Measurements from ENCODE around the gene APBB1. TPM values are rescaled to one million over a fixed set of nuclear protein-coding genes. Genes with fewer than 3 reads are reported as not detected.

Gene APBB1
- total RNA-seq, 2 donors from 2014 or later: 6.6 to 10.2 TPM

DNA sequence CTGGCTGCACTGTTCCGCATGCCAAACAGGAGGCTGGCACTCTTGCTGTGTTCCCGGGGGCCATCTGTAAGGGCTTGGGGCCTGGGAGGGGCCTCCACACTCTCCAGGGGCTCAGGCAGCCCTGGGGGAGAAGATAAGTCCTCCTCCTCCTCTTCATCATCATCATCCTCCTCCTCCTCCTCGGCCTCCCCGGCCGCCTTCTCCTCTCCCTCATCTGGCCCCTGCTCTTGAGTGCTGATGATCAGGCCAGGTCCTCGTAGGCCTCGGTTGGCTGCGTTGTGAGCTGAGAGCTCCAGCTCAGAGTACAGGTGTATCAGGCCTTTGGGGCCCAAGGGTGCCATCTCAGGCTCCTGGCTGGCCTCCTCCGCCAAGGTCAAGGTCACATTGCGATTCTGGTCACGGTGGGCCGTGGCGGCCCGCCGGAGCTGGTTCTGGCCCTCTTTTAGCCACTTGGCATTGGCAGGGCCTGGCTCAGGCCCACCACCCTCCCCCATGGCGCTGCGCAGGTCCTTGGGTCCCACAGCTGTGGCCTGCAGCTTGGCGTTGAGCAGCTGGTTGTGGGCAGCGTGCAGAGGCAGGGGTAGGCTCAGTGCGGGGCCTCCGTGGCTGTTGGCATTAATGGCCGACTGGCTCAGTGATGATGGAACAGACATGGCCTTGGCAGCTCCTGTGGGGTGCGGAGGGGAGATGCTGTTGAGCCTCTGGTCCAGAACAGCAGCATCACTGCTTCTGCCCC, 8.0 kb downstream of the APBB1 start:
- Histone ChIP-seq H3K27me3 (no peaks in the 10 kb centered on the region), H3K9me3 (no peaks in the 10 kb centered on the region), H3K4me3 (no peak overlapping the region), H3K27ac (no peak overlapping the region), H3K36me3 (no peaks in the 10 kb centered on the region), H3K9ac (ENCODE audit: low read depth in 2 of 2, low read length in 2 of 2) (no peak overlapping the region), H3K4me1 (no peaks in the 10 kb centered on the region)
- intact Hi-C loops (cut with DNase I): no loop called here
- TF ChIP-seq, protein P1, sequence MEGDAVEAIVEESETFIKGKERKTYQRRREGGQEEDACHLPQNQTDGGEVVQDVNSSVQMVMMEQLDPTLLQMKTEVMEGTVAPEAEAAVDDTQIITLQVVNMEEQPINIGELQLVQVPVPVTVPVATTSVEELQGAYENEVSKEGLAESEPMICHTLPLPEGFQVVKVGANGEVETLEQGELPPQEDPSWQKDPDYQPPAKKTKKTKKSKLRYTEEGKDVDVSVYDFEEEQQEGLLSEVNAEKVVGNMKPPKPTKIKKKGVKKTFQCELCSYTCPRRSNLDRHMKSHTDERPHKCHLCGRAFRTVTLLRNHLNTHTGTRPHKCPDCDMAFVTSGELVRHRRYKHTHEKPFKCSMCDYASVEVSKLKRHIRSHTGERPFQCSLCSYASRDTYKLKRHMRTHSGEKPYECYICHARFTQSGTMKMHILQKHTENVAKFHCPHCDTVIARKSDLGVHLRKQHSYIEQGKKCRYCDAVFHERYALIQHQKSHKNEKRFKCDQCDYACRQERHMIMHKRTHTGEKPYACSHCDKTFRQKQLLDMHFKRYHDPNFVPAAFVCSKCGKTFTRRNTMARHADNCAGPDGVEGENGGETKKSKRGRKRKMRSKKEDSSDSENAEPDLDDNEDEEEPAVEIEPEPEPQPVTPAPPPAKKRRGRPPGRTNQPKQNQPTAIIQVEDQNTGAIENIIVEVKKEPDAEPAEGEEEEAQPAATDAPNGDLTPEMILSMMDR (IDR thresholded peaks at IDR 0.05): no peak
- DNase-seq: no peak

- DNase-seq: no peak
- TF ChIP-seq, protein P1 (IDR thresholded peaks at IDR 0.05): no peak
- Histone ChIP-seq H3K9ac (ENCODE audit: low read depth in 2 of 2, low read length in 2 of 2) (no peak overlapping the region), H3K36me3 (no peaks in the 10 kb centered on the region), H3K27ac (no peak overlapping the region), H3K4me3 (no peak overlapping the region), H3K9me3 (no peaks in the 10 kb centered on the region), H3K27me3 (no peaks in the 10 kb centered on the region), H3K4me1 (no peaks in the 10 kb centered on the region)
- intact Hi-C loops (cut with DNase I): no loop called here
Observed at GRCh38 chr11:6406370-6406769, 12.5 kb downstream of the APBB1 start.

GRCh38 chr11:6405846-6406245, 13.0 kb downstream of the APBB1 start:
- Histone ChIP-seq H3K4me3 (no peak overlapping the region), H3K4me1 (no peaks in the 10 kb centered on the region), H3K27ac (no peak overlapping the region), H3K36me3 (no peaks in the 10 kb centered on the region), H3K9me3 (no peaks in the 10 kb centered on the region), H3K9ac (ENCODE audit: low read depth in 2 of 2, low read length in 2 of 2) (no peak overlapping the region), H3K27me3 (no peaks in the 10 kb centered on the region)
- intact Hi-C loops (cut with DNase I): no loop called here
- no peak for DNase-seq
- TF ChIP-seq, protein P1 (IDR thresholded peaks at IDR 0.05): no peak

- DNase-seq: no peak
- no peak overlapping the region for H3K4me3 ChIP-seq
- no peaks in the 10 kb centered on the region for H3K9me3 ChIP-seq
- no peaks in the 10 kb centered on the region for H3K27me3 ChIP-seq
- H3K4me1 ChIP-seq: no peaks in the 10 kb centered on the region
- no peak overlapping the region for H3K27ac ChIP-seq
- intact Hi-C loops (cut with DNase I): no loop called here
- no peak overlapping the region for H3K9ac ChIP-seq (ENCODE audit: low read depth in 2 of 2, low read length in 2 of 2)
- no peaks in the 10 kb centered on the region for H3K36me3 ChIP-seq
- TF ChIP-seq, protein P1 (IDR thresholded peaks at IDR 0.05): no peak
Observed at GRCh38 chr11:6405052-6405667, 13.7 kb downstream of the APBB1 start.

DNA sequence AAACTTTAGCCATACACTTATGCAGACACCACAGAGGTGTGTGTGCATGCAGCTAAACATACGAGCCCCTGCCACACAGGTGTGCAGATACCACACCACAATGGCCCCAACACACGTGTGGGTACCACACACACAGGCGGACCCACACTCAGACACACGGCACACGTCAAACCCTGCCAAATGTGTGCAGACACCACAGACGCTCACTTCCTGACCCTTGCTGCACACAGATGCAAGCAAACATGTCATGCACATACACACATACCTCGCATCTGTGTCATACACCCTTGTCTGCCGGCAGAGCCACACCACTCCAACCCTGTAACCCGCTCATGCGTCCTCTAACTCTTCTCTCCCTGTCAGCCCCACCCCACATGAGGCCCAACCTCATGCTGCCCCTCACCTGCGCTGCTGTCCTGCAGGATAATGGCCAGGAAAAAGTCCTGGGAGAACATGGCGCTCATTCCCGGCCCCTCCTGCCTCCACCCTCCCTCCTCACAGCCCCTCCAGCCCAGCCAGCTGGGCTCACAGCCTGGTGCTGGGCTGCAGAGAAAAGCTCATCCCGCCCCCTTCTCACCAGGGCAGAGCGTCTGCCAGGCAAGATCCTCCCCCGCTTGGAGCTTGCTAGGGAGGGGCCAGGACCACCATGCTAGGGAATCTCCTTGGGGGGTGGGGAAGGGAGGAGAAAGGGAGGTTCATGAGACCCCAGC, 14.4 kb downstream of the APBB1 start:
- no peak for DNase-seq
- H3K9ac ChIP-seq (ENCODE audit: low read depth in 2 of 2, low read length in 2 of 2): no peak overlapping the region
- H3K9me3 ChIP-seq: no peaks in the 10 kb centered on the region
- no peak overlapping the region for H3K4me3 ChIP-seq
- TF ChIP-seq, protein P1 (IDR thresholded peaks at IDR 0.05): no peak
- intact Hi-C loops (cut with DNase I): no loop called here
- no peaks in the 10 kb centered on the region for H3K4me1 ChIP-seq
- H3K27ac ChIP-seq: no peak overlapping the region
- H3K36me3 ChIP-seq: no peaks in the 10 kb centered on the region
- no peaks in the 10 kb centered on the region for H3K27me3 ChIP-seq

Measured in colonic mucosa (tissue), 4 donors.